Measurements from ENCODE around the gene RGS16. TPM values are rescaled to one million over a fixed set of nuclear protein-coding genes. Genes with fewer than 3 reads are reported as not detected.
A peak's percentile ranks its signal among the peaks of the same experiment; 100 is the strongest.

Gene RGS16
- total RNA-seq, 1 experiment from 2014 or later, result 6.5 TPM

DNA sequence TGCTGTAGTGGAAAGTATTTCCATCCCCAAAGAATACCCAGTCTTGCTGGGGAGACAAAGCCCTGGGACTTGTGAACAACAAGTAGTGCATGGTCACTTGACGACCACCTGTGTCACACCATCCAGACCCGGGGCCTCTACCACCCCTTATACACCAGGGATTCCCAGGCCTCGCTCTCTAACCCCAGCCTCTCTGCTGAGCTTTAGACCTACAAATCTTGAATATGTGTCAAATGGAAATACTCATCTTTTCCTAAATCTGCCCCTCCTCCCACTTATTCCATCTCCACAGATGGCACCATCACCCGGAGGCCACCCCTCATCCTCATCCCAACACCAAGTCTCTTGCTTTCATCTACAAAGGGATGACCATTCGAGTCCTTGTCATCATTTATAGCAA, 14.3 kb downstream of the RGS16 start:
- H3K9me2 ChIP-seq (ENCODE audit: insufficient read depth), result no peaks in the 10 kb centered on the region
- no peaks in the 10 kb centered on the region for H3K36me3 ChIP-seq (ENCODE audit: control insufficient read depth in 1 of 2, insufficient read depth in 2 of 2, low read length in 2 of 2)
- no peak overlapping the region for H2AFZ ChIP-seq (ENCODE audit: low read depth, low read length, poor library complexity, severe bottlenecking)
- H3K4me1 ChIP-seq (ENCODE audit: control insufficient read depth in 1 of 2, insufficient read depth in 2 of 2, low read length in 2 of 2), result peaks cover 0 to 13% of the 10 kb centered on the region in 2 experiments; a peak in 2 of 4 replicates
- no peak overlapping the region for H3K4me3 ChIP-seq (replicated peaks in 1 of 2; ENCODE audit: low read depth in 1 of 2, low read length in 2 of 2)
- no peak overlapping the region for H3K9ac ChIP-seq (ENCODE audit: low read length)
- no peak overlapping the region for H3K27ac ChIP-seq (ENCODE audit: low read depth, low read length)
- H3K9me3 ChIP-seq (ENCODE audit: control insufficient read depth in 1 of 2, insufficient read depth in 1 of 2, low read depth in 1 of 2, low read length in 2 of 2), result no peaks in the 10 kb centered on the region
- RAD21 ChIA-PET (ENCODE audit: low non-redundant PET in 1 of 2, low total read pairs in 2 of 2, uncharacterized antibody in 2 of 2, unreplicated experiment in 2 of 2), result interaction anchor here in 1 of 2 experiments (0.6 kb wide), 1 partner anchor 177 kb away, joined by 3 read pairs; no protein-coding TSS in a partner anchor
- TF ChIP-seq, protein P1, sequence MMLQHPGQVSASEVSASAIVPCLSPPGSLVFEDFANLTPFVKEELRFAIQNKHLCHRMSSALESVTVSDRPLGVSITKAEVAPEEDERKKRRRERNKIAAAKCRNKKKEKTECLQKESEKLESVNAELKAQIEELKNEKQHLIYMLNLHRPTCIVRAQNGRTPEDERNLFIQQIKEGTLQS (IDR thresholded peaks at IDR 0.05), result no peak
- no peak for TF ChIP-seq EZH2phosphoT487 (IDR thresholded peaks at IDR 0.05; ENCODE audit: borderline replicate concordance)
- TF ChIP-seq ZFX (IDR thresholded peaks at IDR 0.05), result no peak
- no peak for TF ChIP-seq SRF (IDR thresholded peaks at IDR 0.05; ENCODE audit: low read depth)
- TF ChIP-seq FOSL1 (IDR thresholded peaks at IDR 0.05; ENCODE audit: low read depth), result no peak
- TF ChIP-seq CBX3 (IDR thresholded peaks at IDR 0.05; ENCODE audit: low read depth), result no peak
- TF ChIP-seq SP1 (IDR thresholded peaks at IDR 0.05; ENCODE audit: low read depth), result no peak
- no peak for TF ChIP-seq EGR1 (IDR thresholded peaks at IDR 0.05; ENCODE audit: low read depth)
- TF ChIP-seq EZH2 (IDR thresholded peaks at IDR 0.05), result no peak
- no peak for TF ChIP-seq RAD21 (IDR thresholded peaks at IDR 0.05; ENCODE audit: low read depth)
- DNase-seq (ENCODE audit: low read depth, low spot score) (no peak), ATAC-seq (no peak)
- POLR2A ChIA-PET, result interaction anchor here (1.7 kb wide), 1 partner anchor 8 kb away, joined by 3 read pairs; no protein-coding TSS in a partner anchor
- no peak overlapping the region for H3K4me2 ChIP-seq (ENCODE audit: low read length)
- CTCF ChIA-PET, result no interaction called here
- no TSS peak for BruUV-seq (replicated peaks)
- no peaks in the 10 kb centered on the region for H3K79me2 ChIP-seq (ENCODE audit: insufficient read depth, low read length)
- intact Hi-C loops (cut with micrococcal nuclease), result no loop called here
- H3K27me3 ChIP-seq (ENCODE audit: insufficient read depth, low read length), result no peaks in the 10 kb centered on the region
- H4K20me1 ChIP-seq (ENCODE audit: insufficient read depth), result no peaks in the 10 kb centered on the region

DNA sequence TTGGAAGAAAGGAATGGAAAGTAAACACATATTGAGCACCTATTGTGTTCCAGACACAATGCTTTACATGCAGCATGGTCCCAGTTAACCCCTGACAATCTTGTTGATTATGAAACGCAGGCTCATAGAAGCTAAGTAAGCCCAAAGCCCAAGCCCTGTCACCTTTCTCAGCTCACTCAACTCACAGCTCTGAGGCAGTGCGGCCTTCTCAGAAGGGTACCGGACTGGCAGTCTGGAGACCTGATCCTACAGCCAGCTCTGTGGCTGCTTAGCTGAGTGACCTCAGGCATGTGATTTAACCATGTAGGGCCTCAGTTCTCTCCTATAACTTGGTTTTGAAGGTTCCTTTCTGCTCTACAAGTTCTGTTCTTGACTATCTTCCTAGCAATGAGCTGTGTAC, 14.7 kb downstream of the RGS16 start:
- ChIA-PET POLR2A (interaction anchor here (1.1 to 1.7 kb wide), 3 partner anchors 9 to 82 kb away, joined by 3 to 5 read pairs (median 3); no protein-coding TSS in a partner anchor), RAD21 (ENCODE audit: low non-redundant PET in 1 of 2, low total read pairs in 2 of 2, uncharacterized antibody in 2 of 2, unreplicated experiment in 2 of 2) (interaction anchor here (0.6 to 0.8 kb wide), 2 partner anchors 177 to 193 kb away, joined by 3 read pairs; no protein-coding TSS in a partner anchor), CTCF (interaction anchor here (1.7 to 1.8 kb wide), 2 partner anchors 195 to 197 kb away, joined by 7 read pairs; no protein-coding TSS in a partner anchor)
- Histone ChIP-seq H3K79me2 (ENCODE audit: insufficient read depth, low read length) (no peaks in the 10 kb centered on the region), H3K4me3 (replicated peaks in 1 of 2; ENCODE audit: low read depth in 1 of 2, low read length in 2 of 2) (peak overlapping the region in 1 of 2 experiments; percentile 69; a peak in 2 of 4 replicates), H2AFZ (ENCODE audit: low read depth, low read length, poor library complexity, severe bottlenecking) (peak overlapping the region; percentile 91), H3K27me3 (ENCODE audit: insufficient read depth, low read length) (no peaks in the 10 kb centered on the region), H3K9ac (ENCODE audit: low read length) (no peak overlapping the region), H3K9me3 (ENCODE audit: control insufficient read depth in 1 of 2, insufficient read depth in 1 of 2, low read depth in 1 of 2, low read length in 2 of 2) (no peaks in the 10 kb centered on the region), H3K27ac (ENCODE audit: low read depth, low read length) (no peak overlapping the region), H3K4me2 (ENCODE audit: low read length) (peak overlapping the region; percentile 82), H3K9me2 (ENCODE audit: insufficient read depth) (no peaks in the 10 kb centered on the region), H4K20me1 (ENCODE audit: insufficient read depth) (no peaks in the 10 kb centered on the region), H3K36me3 (ENCODE audit: control insufficient read depth in 1 of 2, insufficient read depth in 2 of 2, low read length in 2 of 2) (no peaks in the 10 kb centered on the region), H3K4me1 (ENCODE audit: control insufficient read depth in 1 of 2, insufficient read depth in 2 of 2, low read length in 2 of 2) (peaks cover 0 to 13% of the 10 kb centered on the region in 2 experiments; a peak in 2 of 4 replicates)
- BruUV-seq (replicated peaks), result no TSS peak
- DNase-seq (ENCODE audit: low read depth, low spot score) (no peak), ATAC-seq (no peak)
- TF ChIP-seq FOSL1 (IDR thresholded peaks at IDR 0.05; ENCODE audit: low read depth) (no peak), CBX3 (IDR thresholded peaks at IDR 0.05; ENCODE audit: low read depth) (no peak), JUND (IDR thresholded peaks at IDR 0.05) (no peak), POLR2A (IDR thresholded peaks at IDR 0.05; ENCODE audit: borderline replicate concordance, extremely low read depth, insufficient read depth, insufficient read length) (no peak)
- TF ChIP-seq, protein P2, sequence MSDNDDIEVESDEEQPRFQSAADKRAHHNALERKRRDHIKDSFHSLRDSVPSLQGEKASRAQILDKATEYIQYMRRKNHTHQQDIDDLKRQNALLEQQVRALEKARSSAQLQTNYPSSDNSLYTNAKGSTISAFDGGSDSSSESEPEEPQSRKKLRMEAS (IDR thresholded peaks at IDR 0.05), result no peak
- intact Hi-C loops (cut with micrococcal nuclease), result no loop called here

All from HCT116 (cell line).